Dedifferentiated amniotic fluid mesenchymal stem cell (primary cell): Measurements from ENCODE around the gene MRPS16.
"Not testable (repeated sequence)": the region's sequence is repeated elsewhere in the genome, so short reads cannot be mapped to it uniquely, and the experiment has no call there.

Source experiments
- DNase-seq: peaks from one replicate; pipeline ENCODE4 v3.0.0-alpha.2; 2016; ENCODE audit errors: extremely low spot score

Gene MRPS16

GRCh38 chr10:73252445-73253224, at the start of gene MRPS16:
Gene MRPS16, minus strand, starts transcription at chr10:73252644. Its CDS starts 162 bp downstream, at chr10:73252482.
- DNase-seq, result peak; percentile 96

GRCh38 chr10:73296946-73297345, 44.5 kb upstream of the MRPS16 start:
- DNase-seq, result no peak

- DNase-seq, result no peak
These were observed 41.0 kb upstream of the MRPS16 start for GRCh38 chr10:73293461-73293860.

- DNase-seq, result no peak
These were observed 37.5 kb upstream of the MRPS16 start for GRCh38 chr10:73289958-73290357.

- DNase-seq, result no peak
These were observed 35.0 kb upstream of the MRPS16 start for GRCh38 chr10:73287441-73287840.

- DNase-seq, result no peak
These were observed 28.7 kb upstream of the MRPS16 start for GRCh38 chr10:73281097-73281496.

GRCh38 chr10:73264423-73264822, 12.0 kb upstream of the MRPS16 start:
- no peak for DNase-seq

- peak; percentile 50 for DNase-seq
These were observed 11.4 kb upstream of the MRPS16 start for GRCh38 chr10:73263693-73264347.

- no peak for DNase-seq
These were observed 10.6 kb upstream of the MRPS16 start for GRCh38 chr10:73262880-73263555.

GRCh38 chr10:73262105-73262730, 9.8 kb upstream of the MRPS16 start:
- DNase-seq, result peak; percentile 91

GRCh38 chr10:73261362-73261995, 9.0 kb upstream of the MRPS16 start:
- no peak for DNase-seq

- not testable (repeated sequence) for DNase-seq
These were observed 6.2 kb upstream of the MRPS16 start for GRCh38 chr10:73258612-73259011.

GRCh38 chr10:73253225-73253555, 746 bp upstream of the MRPS16 start:
- no peak for DNase-seq

GRCh38 chr10:73251683-73252444, 580 bp downstream of the MRPS16 start:
- DNase-seq, result no peak

- DNase-seq, result no peak
These were observed 4.2 kb downstream of the MRPS16 start for GRCh38 chr10:73248259-73248724.

- DNase-seq, result no peak
These were observed 4.8 kb downstream of the MRPS16 start for GRCh38 chr10:73247509-73248258.

GRCh38 chr10:73246646-73247508, 5.6 kb downstream of the MRPS16 start, which contains the start of gene DNAJC9:
Gene DNAJC9, minus strand, starts transcription at chr10:73247255. Its CDS starts 66 bp downstream, at chr10:73247189.
- peak; percentile 86 for DNase-seq

GRCh38 chr10:73246322-73246645, 6.2 kb downstream of the MRPS16 start:
- no peak for DNase-seq

- no peak for DNase-seq
These were observed 7.5 kb downstream of the MRPS16 start for GRCh38 chr10:73244866-73245477.
